Prostate gland (tissue), 2 donors: ENCODE measurements around the gene GNAZ. TPM values are rescaled to one million over a fixed set of nuclear protein-coding genes. Genes with fewer than 3 reads are reported as not detected.

Experiments
- DNase-seq: peaks from one replicate; pipeline ENCODE4 v3.0.0-alpha.2; 2019; ENCODE audit warnings: low spot score
- H3K27ac ChIP-seq, 2 donors: fragments of 200-600 bp; sonication (generic); 2 replicates each; pipeline ENCODE4 v1.5.1; 2017 to 2019
- H3K27me3 ChIP-seq: fragments of 200-600 bp; sonication (generic); replicated peaks from 2 replicates; pipeline ENCODE4 v1.5.1; 2019; ENCODE audit not compliant: insufficient read depth
- H3K36me3 ChIP-seq, 2 donors: fragments of 200-600 bp; sonication (generic); 1 replicate in 1 of 2; 2 replicates in 1 of 2; pipeline versions ENCODE4 v1.5.1 to v1.8.1; 2017 to 2019
- H3K4me1 ChIP-seq: fragments of 200-600 bp; sonication (generic); replicated peaks from 2 replicates; pipeline ENCODE4 v1.5.1; 2019
- H3K4me3 ChIP-seq, 2 donors: fragments of 200-600 bp; sonication (generic); 2 replicates each; pipeline ENCODE4 v1.5.1; 2017 to 2019
- H3K9me3 ChIP-seq: fragments of 200-600 bp; sonication (generic); 2 replicates; pipeline ENCODE4 v1.5.1; 2017
- CTCF ChIP-seq, 4 experiments: fragments of 200-600 bp in 2 of 4; fragments of 450-650 bp in 2 of 4; sonication (generic) in 2 of 4; IDR thresholded peaks; 1 replicate in 3 of 4; 2 replicates in 1 of 4; pipeline ENCODE4 v1.5.1; 2016 to 2019; ENCODE audit warnings: antibody characterized with exemption in 4 of 4, mild to moderate bottlenecking in 2 of 4, moderate library complexity in 2 of 4
- POLR2A ChIP-seq: fragments of 450-650 bp; IDR thresholded peaks from one replicate; pipeline ENCODE4 v1.6.1; 2016; ENCODE audit warnings: antibody characterized with exemption, mild to moderate bottlenecking
- POLR2AphosphoS5 ChIP-seq: sonication (generic); formaldehyde crosslinking; IDR thresholded peaks from one replicate; pipeline ENCODE4 v1.6.1; 2017; ENCODE audit warnings: antibody characterized with exemption
- WGBS: methylation state at CpG from one replicate; pipeline ENCODE4 v1.1.5; 2018; 5-methylcytosine and 5-hydroxymethylcytosine counted together
- intact Hi-C: fragments of 100-400 bp; cut with DNase I; formaldehyde crosslinking; loops from one replicate; pipeline ENCODE4 v1.14.2; 2022
- total RNA-seq, 2 donors: library from RNA; depleted of rRNA; stranded (reverse); fragments of >200 nt; gene quantifications; one replicate each; pipeline ENCODE4 v1.1.0, GENCODE V29; 2016

GNAZ gene
- total RNA-seq, 2 donors from 2014 or later: 5.7 to 22.6 TPM

GRCh38 chr22:23089633-23090456, 19.5 kb downstream of the GNAZ start:
- H3K4me3 ChIP-seq: no peak overlapping the region
- H3K27ac ChIP-seq: no peak overlapping the region
- no peaks in the 10 kb centered on the region for H3K27me3 ChIP-seq
- no peaks in the 10 kb centered on the region for H3K36me3 ChIP-seq
- no peak for DNase-seq
- WGBS: 92% methylated on average over 14 of the region's 14 CpGs
- no peak for TF ChIP-seq POLR2A
- TF ChIP-seq CTCF (IDR thresholded peaks at IDR 0.05): no peak
- no peak for TF ChIP-seq POLR2AphosphoS5
- no peaks in the 10 kb centered on the region for H3K9me3 ChIP-seq
- intact Hi-C loops: no loop called here
- H3K4me1 ChIP-seq: no peaks in the 10 kb centered on the region

- Histone ChIP-seq H3K4me3 (no peak overlapping the region), H3K36me3 (no peaks in the 10 kb centered on the region), H3K4me1 (no peaks in the 10 kb centered on the region), H3K27me3 (no peaks in the 10 kb centered on the region), H3K9me3 (no peaks in the 10 kb centered on the region), H3K27ac (no peak overlapping the region)
- intact Hi-C loops: no loop called here
- WGBS: 88% methylated on average over 3 of the region's 3 CpGs
- TF ChIP-seq CTCF (IDR thresholded peaks at IDR 0.05): no peak
- TF ChIP-seq POLR2AphosphoS5: no peak
- no peak for TF ChIP-seq POLR2A
- DNase-seq: no peak
Observed at GRCh38 chr22:23090457-23090835, 20.1 kb downstream of the GNAZ start.

- WGBS: 80% methylated on average over 2 of the region's 2 CpGs
- intact Hi-C loops: no loop called here
- DNase-seq: no peak
Observed at GRCh38 chr22:23091760-23092159, 21.4 kb downstream of the GNAZ start.

GRCh38 chr22:23092217-23092955, 22.1 kb downstream of the GNAZ start:
- no peaks in the 10 kb centered on the region for H3K27me3 ChIP-seq
- no peaks in the 10 kb centered on the region for H3K36me3 ChIP-seq
- no peak overlapping the region for H3K4me3 ChIP-seq
- no peak overlapping the region for H3K27ac ChIP-seq
- no peaks in the 10 kb centered on the region for H3K9me3 ChIP-seq
- DNase-seq: no peak
- 90% methylated on average over 13 of the region's 13 CpGs for WGBS
- TF ChIP-seq POLR2A (no peak), POLR2AphosphoS5 (no peak), CTCF (IDR thresholded peaks at IDR 0.05) (no peak)
- H3K4me1 ChIP-seq: no peaks in the 10 kb centered on the region
- intact Hi-C loops: no loop called here

More at GRCh38 chr22:23091760-23092159, 21.4 kb downstream of the GNAZ start:
- no peak for TF ChIP-seq POLR2A
- TF ChIP-seq POLR2AphosphoS5: no peak
- TF ChIP-seq CTCF (IDR thresholded peaks at IDR 0.05): no peak
- Histone ChIP-seq H3K27ac (no peak overlapping the region), H3K27me3 (no peaks in the 10 kb centered on the region), H3K4me3 (no peak overlapping the region), H3K4me1 (no peaks in the 10 kb centered on the region), H3K9me3 (no peaks in the 10 kb centered on the region), H3K36me3 (no peaks in the 10 kb centered on the region)
